Stimulated activated CD4-positive, alpha-beta T cell treated with anti-CD3 and anti-CD28 coated beads, TNF-alpha, amount 100 ng/mL, for 4 hours (primary cell): ENCODE data around the gene TAF1A.
"Not testable (repeated sequence)": the region's sequence is repeated elsewhere in the genome, so short reads cannot be mapped to it uniquely, and the experiment has no call there.

ENCODE experiments used
- DNase-seq, 3 experiments: peaks; one replicate each; pipeline ENCODE4 v3.0.0-alpha.2; 2020; ENCODE audit warnings: low read depth in 3 of 3

TAF1A gene

DNA sequence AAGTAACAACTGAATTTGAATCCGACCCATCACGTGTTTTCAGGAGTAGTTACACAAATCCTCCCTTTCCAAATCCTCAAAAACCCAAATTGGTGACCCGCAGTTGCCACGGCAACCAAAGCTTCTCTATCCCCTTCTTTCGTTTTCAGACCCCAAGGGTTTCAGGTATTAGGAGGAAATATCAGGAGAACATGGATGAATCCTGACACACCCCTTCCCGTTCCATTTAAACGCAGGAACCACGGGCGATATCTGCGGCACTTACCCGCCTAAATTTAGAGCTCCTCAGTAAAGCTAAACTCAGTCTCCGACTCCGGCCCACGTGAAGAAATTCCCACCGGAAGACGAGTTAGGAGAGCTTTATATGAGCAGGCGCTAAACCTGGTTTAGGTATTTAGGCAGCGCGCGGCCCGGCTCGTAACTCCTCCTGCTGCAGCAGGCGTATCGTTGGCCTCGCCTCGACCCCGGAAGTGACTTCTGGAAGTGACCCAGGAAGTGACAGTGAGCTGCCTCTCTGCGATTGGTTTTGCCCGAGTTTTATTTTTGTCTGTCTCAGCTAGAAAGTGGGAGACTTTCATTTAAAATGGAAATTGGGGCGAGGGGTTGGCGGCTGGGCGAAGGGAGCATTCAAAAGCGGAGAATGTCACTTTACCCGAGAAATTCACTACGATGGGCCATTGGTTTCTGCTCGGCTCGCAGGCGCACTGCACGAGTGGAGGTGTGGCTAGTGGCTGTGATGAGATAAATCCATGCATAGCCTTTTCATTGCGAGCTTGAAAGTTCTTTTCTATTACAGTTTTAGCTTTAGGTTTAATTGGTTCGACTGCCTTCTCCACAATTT, at the start of gene TAF1A:
Gene TAF1A (minus strand): TSS at position 472 of the 841 bp plus-strand sequence.
- DNase-seq = peak; percentile 58 to 72 (median 70)

DNA sequence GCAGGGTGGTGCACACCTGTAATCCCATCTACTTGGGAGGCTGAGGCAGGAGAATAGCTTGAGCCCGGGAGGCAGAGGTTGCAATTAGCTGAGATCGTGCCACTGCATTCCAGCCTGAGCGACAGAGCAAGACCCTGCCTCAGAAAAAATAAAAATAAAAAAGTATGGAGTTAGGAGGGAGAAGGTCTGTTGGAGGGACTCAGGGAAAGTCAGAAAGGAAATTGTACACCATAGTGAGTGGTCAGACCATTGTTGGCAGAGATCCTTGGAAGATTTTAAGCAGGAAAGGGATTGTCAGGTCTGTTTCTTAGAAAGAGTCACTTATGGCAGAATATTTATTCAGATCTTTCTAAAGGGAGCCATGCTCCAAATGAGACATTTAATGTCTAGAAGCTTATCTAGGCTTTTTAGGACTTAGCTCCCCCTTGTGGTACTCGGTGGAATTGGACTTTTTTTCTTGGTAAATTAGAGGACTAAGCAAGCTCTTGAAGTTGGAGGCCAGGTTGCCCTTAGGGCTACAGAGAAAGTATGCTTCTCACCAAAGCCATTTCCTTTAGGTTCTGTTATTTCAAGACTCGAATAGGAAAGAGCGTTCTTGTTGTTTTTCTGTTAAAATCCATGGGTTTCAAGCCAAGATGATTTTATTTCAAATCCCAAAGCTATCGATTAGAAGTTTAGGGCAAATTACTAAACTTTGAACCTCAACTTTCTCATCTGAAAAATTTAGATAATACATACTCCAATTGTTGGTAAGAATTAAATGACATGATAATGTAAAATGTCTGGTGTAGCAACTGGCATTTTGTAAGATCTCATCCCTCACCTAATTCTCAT, 44.7 kb upstream of the TAF1A start:
- peak in 1 of 3 experiments; percentile 65 for DNase-seq

DNA sequence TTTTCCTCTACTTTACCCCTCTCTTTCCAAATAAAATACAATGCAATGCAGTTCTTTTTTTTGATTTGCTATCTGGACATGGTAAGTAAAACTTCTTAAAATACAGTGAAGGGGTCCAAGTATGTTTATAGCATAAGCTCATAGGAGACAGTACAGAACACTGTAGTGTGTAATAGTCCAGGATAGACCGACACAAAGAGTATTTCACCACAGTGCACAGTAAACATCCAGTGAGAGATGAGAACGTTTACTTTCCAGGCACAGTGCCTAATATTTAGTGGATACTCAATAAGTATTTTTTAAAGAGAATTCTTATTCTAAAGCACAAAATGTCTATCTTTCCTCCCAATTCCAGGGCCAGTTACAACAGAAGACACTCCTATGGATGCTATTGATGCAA, 43.0 kb upstream of the TAF1A start:
- DNase-seq = no peak

DNA sequence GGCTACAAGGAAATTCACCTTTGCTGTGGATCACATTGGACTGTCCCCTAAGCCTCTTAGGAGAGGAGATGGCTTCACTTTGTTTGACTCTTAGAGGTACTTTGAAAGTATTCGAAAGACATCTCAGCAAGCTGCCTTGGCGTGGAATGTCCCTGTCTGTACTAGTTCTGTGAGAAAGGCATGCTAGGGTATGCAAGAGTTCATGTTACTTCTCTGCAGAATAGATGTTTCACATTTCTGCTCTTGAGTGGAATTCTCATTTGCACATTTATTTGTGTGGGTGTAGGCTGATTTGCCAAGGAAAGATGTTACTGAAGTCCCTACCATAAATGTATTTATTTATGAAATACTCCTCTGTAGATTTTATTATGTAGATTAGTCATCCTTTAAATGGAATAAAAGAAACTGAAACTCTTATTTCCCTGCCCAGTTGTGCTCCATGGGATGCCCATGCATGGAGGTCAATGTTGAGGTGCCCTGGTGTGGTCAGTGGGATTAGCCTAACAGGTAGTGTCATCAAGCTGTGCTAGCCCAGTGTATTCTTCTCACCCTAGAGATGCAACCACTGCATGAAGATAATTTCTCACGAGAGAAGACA, 42.0 kb upstream of the TAF1A start:
- no peak for DNase-seq

DNA sequence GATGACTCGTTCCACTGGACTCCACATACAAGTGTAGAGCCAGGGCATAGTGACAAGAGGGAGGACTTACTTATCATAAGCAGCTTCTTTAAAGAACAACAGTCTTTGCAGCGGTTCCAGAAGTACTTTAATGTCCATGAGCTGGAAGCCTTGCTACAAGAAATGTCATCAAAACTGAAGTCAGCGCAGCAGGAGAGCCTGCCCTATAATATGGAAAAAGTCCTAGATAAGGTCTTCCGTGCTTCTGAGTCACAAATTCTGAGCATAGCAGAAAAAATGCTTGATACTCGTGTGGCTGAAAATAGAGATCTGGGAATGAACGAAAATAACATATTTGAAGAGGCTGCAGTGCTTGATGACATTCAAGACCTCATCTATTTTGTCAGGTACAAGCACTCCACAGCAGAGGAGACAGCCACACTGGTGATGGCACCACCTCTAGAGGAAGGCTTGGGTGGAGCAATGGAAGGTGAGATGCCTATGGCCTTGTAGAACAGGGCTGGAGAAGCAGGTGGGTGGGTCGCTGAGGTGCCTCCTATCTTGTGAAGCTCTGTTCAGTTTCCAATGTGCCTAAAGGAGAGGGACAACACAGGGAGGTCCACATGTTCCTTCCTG, 40.3 kb upstream of the TAF1A start:
- DNase-seq = no peak

DNA sequence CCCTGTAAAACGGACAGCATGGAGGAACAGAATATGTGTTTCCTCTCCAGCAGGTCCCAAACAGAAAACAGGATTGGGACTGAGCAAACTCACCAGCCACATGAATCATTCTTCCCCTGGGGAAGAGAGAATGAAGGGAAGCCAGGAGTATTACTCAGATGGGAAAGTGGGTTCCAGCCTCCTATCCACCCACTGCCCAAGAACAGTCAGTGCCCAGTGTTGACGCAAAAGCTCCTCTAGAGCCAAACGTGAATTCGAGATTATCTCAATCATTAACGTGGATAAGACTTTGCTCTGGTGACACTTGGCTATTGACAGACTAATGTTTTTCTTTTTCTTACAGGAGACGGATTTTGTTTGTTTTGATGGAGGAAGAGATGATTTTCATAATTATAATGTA, 37.5 kb upstream of the TAF1A start:
- no peak for DNase-seq

DNA sequence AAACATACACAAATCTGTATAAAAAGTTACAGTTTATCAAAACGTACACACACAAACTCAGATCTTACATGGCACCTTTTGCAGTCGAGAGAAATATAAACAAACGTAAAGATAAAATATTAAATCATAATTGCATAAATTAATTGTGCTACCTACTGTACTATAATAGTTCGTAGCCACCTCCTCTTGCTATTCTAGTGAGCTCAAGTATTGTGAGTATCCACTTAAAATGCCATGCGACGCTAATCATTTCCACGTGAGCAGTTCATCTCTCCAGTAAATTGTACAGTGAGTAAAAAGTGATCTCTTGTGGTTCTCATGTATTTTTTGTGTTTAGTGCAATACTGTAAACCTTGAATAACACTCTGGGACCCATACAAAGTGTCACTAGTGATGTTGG, 34.5 kb upstream of the TAF1A start:
- DNase-seq = no peak

DNA sequence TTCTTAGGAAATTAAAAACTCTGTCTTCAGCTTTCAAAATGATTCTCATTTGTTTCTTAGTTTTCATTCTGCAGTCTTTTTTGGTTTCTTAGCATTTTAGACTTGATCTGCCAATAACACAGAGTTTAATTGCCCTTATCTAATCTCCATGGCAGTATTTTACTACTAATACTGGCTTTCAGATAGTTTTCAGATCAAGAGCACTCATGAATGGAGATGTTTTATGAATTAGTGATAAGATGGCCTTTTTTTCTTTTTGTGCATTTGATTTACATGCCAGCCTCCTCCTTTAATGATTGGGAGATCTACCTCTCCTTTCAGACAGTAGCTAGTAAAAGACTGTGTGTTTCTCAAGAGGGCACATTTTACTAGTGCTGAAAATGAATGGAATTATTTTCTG, 33.7 kb upstream of the TAF1A start:
- DNase-seq = no peak

DNA sequence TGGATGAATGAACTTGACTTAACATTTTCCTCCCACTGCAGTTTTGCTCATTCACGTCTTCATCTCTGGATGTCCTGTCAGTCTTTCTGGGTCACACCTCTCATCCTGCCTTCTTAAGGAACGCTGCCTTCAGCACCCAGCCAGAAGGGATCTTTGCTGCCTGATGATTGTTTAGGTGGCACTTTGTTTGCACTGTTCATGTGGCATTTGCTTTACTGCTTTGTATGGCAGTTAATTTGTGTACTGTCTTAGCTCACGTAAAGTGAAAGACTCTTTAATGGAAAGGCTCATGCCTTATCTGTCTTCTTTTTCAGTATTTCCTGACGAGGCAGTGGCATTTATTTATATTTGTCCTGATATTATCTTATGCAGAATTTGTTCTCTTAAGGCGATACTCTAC, 33.0 kb upstream of the TAF1A start:
- DNase-seq = no peak

DNA sequence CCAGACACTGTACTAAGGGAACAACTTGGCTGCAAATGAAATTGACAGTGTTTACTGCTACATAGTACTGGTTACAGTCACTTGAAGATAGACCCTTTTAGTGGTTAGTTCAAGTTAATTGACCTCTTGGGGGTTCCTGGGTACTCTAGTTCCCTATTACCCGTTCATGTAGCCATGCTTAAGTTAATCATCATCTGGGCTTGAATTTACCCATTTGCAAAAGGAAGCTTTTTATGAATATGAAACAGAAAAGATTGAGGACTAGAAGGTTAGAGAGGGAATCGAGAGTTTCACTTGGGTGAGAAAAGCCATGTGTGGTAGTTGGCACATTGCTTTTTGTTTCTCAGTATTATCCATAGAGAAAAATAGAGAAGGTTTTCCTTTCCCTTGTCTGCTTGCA, 30.8 kb upstream of the TAF1A start:
- DNase-seq = no peak

DNA sequence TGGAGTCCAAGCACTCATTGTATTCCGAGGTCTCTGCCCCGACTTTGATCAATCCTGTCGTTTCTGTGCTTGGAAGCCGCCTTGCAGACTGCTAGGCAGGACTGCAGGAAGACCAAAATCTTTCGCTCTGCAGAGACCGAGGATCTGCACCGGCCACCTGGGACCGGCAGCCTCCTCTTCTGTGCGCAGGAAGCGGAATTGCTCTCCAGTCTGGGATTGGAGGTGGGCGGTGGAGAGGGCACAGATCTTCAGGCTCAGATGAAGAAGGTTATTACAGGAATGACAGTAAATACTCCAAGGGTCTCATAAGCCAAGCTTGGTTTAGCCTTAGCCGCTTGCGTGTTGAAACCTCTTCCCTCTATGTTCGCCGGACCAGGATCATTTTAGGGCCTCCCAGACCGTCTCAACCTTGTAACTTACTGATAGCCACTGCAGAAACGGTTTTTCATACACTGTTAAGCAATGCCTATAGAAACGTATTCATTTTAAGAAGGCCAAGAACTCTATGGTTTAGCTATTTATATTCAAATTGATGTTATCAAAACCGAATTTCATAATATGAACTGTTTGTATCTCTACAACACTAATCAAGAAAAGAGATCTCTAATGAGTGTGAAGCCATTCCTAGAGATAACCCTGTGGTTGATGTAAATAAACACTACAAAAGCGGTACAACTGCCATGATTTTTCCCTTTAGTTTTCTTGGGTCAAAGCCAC, 29.3 kb upstream of the TAF1A start:
- no peak for DNase-seq

DNA sequence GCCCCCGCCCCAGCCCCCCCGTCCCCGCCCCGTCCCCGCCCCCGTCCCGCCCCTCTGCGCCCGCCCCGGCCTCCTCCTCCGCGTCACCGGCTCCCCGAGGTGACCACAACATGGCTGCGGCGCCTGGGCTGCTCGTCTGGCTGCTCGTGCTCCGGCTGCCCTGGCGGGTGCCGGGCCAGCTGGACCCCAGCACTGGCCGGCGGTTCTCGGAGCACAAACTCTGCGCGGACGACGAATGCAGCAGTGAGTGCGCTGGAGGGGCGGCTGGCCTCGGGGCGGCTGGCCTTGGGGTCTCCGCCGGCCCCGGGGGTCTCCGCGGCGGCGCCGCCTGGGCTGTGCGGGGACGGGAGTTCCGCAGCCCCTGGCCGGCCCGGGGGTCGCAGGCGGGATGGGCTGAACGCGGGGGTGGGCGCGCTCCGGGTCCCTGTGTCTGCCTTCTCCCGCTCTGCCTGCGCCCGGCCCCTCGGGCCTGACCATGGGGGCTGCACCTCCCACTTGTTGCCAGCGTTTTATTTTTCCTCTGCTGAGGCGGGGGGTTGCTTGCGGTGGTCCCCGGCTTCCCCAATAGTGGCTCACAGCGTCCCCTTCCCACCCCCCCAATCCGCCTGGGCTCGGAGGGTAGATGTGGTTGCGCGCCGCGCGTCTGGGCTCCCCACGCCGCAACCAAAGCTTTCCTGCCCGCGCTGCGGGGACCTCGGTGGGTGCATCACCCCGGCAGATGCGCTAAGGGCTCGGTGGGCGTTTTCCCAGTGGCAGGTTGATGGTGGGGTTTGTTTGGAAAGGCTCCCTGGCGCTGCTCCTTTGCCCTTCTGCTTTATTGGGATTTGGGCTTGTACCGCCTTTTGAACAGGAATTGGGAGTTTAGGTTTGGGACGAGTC, 28.5 kb upstream of the TAF1A start, which contains the start of gene MIA3:
Gene MIA3 (plus strand): TSS at position 97 of the 879 bp plus-strand sequence. CDS start 14 bp downstream, at position 111.
- peak in 2 of 3 experiments; percentile 21 to 64 for DNase-seq

DNA sequence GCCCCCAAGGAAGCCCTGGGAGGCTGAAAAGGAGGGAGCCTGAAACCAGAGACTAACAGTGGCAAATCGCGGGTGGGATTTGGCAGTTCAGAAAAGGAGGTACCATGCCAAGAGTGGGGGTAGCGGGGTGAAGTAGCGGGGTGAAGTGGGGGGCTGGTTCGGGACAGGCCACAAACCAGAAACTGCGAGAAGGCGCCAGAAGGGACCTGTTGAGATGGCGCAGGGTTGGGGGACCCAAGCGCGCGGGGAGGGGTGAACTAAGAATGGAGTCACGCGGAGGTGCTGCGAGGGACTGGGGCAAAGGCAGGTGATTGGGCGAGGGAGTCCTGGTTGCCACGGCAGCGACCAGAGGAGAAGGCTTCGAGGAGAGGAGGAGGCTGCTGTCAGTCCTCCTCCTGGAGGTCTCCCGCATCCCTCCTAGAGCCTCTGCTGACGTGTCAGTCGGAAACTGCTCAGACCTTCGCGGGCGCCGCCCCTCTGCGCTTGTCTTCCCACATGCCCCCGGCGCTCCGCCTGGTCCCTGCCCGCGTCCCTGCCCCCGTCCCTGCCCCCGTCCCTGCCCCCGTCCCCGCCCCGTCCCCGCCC, 27.7 kb upstream of the TAF1A start:
- DNase-seq = peak; percentile 79 to 86 (median 79)

DNA sequence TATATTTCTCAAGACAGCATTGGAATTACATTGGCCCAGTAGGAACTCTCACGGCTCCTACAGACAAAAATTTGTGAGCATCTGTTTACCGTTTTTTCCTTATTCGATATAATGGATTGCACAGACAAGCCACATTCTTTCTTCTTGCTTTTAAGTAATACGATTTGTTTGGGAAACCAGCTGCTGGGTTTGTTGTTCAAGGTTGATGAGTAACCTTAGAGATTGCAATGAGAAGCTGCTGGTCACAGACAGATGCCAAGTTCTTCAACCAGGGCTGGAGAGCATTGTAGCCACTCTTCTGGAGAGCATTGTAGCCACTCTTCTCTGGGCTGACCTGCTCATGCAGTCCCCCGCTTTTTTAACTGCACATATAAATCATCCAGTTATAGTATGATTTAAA, 26.8 kb upstream of the TAF1A start:
- DNase-seq = no peak

DNA sequence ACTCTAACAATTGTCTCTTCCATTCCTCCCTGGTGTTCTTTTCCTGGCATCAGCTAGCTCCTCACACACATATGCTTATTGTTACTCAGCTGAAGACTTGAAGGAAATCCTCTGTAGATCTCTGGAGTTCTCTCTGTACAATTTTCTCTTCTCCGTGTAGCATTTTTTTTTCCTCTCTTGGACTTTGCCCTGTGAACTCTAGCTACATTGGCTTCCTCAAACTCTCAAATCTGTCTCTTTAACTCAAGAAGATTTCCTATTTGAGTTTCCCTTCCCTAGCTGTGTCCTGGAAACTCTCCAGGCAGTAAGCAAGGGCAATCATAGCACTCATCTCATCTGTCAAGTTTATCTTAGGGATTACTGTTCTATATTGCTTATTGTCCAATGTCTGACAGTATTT, 23.9 kb upstream of the TAF1A start:
- DNase-seq = no peak

DNA sequence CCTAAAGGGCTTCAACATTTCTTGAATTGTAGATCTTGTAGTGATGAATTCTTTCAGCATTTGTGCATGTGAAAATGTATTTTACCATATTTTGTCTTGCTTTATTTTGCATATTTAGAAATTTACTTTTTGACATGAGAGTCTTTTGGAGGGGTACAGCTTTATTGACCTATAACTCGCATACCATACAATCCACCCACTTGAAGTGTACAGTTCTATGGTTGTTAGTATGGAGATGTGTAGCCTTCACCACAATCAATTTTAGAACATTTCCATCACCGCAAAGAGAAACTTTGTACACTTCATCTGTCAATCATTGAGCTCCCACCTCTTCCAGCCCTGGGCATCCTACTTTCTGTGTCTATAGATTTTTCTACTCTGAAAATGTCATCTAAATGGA, 21.0 kb upstream of the TAF1A start:
- no peak for DNase-seq

DNA sequence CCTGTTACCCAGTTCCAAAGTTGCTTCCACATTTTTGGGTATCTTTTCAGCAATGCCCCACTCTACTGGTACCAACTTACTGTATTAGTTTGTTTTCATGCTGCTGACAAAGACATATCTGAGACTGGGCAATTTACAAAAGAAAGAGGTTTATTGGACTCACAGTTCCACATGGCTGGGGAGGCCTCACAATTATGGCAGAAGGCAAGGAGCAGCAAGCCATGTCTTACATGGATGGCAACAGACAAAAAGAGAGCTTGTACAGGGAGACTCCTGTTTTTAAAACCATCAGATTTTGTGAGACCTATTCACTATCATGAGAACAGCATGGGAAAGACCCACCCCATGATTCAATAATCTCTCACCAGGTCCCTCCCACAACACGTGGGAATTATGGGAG, 19.4 kb upstream of the TAF1A start:
- not testable (repeated sequence) for DNase-seq

DNA sequence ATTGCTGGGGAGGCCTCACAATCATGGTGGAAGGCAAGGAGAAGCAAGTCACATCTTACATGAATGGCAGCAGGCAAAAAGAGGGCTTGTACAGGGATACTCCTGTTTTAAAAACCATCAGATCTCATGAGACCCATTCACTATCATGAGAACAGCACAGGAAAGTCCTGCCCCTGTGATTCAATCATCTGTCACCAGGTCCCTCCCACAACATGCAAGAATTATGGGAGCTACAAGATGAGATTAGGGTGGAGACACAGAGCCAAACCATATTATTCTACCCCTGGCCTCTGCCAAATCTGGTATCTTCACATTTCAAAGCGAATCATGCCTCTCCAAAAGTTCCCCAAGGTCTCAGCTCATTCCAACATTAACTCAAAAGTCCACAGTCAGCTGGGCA, 17.0 kb upstream of the TAF1A start:
- no peak for DNase-seq

DNA sequence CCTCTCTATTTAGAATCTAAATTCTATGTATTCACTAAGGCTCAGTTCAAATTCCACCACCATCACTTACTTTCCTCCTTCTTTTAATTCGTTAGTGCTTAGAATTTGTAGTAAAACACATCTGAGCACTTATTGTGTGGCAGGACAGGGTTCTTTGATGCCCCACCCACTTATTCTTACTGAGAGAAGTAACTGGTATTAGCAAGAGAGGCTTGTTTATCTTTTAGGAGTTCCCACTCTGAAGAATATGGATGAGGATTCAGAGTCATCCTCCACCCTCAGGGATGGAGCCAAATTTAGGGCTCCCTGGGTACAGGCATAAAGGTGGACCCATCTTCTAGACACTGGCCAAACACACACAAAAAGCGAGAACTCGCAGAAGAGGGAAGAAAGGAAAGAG, 11.5 kb upstream of the TAF1A start:
- DNase-seq = no peak

DNA sequence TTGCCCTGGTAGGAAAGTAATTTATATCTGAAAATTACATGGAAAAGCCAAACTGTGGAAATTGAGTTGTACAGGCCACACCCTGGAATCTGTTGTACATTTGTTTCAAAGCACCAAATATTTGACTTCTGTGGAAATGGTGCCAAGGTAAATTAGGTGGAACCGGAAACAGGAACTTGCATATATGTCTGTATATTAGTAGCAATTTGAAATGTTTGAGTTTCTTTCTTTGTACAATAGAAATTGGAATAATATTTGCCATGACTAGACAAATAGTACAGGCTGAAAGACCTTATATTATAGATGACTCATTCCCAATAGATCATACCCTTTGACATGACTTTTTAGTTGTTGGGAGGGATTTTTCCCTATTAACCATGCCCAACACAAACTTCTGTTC, 10.5 kb upstream of the TAF1A start:
- DNase-seq = no peak
